GM18861 (cell line): Measurements from ENCODE around the gene PPFIBP1.

ENCODE experiments used
- ATAC-seq: cut with Tn5 transposase; IDR thresholded peaks from one replicate; pipeline ENCODE4 v1.9.1; 2021; ENCODE audit not compliant: unreplicated experiment

PPFIBP1 gene

DNA sequence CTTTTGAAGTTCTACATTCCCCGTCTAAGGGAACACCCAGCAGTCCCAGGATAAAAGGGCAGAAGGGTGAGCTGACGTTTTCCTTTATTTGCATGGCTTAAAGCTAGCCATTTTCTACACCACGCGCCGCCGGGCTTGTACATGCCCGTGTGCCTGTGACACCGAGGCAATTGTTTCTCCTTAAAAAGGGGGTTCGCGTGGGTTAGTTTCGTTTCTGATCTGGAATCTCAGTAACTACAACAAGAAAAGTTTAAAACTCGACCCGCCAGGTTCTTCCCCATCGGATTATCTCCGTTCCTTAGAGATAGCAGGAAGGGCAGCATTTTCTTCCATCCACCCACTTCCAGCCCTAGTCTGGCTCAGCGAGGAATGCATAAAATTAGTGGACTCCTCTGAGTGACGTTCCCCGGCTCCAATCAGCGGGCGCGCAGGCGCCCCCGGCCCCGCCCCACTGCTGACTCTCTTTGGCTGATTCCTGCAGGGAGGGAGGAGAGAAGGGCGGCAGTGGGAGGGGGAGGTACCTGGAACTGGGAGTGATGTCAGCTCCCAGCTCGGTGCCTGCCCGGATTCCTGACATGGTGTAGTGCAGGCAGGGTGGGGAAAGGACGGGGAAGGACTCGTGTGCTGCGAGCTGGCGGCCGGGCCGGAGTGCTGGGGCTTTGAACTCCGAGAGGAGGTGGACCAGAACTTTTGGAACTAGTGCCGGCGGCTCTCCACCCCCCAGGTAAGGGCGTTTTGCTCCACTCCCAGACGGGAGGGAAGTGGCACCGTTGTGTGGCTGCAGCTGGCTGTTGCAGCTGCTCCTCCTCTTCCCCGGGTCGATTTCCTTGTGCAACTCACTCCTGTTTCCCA lies at the start of gene PPFIBP1:
Gene PPFIBP1, plus strand, starts transcription at position 565 of the 852 bp plus-strand sequence. CDS start 109,191 bp downstream, outside the sequence.
- peak; percentile 86 for ATAC-seq

- no peak for ATAC-seq
Observed at GRCh38 chr12:27474344-27474743, 49.7 kb upstream of the PPFIBP1 start.

DNA sequence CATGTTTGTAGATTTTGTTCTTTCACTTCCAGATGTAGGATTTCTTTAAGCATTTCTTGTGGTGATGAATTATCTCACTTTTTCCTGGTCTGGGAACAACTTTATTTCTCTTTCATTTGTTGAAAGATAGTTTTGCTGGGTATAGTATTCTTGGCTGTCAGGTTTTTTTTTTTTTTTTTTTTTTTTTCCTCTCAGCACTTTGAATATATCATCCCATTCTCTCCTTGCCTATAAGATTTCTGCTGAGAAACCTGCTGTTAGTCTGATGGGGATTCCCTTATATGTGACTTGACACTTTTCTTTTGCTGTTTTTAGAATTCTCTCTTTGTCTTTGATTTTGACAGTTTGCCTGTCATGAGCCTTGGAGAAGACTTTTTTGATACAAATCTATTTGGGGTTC lies 47.0 kb upstream of the PPFIBP1 start:
- no peak for ATAC-seq

DNA sequence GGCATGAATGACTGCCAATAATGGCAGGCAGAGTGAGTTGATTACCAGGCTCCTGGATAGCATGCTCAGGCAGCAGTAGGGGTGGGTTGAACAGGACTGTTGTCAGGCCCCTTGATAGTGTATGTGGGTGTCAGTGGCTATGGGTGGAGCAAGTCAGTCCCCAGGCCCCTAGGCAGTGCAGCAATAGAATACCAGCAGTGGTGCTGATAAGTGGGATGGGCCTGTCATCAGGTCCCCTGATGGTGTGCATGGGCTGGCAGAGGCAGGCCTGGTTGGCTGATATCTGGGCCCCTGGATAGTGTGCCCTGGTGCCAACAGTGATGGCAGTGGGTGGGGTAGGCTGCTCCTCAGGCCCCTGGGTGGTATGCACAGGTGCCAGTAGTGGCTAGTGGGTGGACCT lies 45.1 kb upstream of the PPFIBP1 start:
- no peak for ATAC-seq

DNA sequence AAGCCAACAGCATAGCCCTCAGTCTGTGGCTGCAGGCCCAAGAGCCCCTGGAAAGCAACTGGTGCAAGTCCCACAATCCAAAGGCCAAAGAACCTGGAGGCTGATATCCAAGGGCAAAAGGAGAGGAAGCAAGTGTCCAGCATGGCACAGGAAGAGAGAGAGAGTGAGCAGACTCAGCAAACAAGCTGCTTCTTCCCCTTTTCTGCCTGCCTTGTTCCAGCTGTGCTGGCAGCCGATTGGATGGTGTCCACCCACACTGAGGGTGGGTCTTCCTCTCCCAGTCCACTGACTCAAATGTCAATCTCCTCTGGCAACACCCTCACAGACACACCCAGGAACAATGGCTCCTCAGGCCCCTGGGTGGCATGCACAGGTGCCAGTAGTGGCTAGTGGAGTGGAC lies 44.0 kb upstream of the PPFIBP1 start:
- ATAC-seq: no peak

DNA sequence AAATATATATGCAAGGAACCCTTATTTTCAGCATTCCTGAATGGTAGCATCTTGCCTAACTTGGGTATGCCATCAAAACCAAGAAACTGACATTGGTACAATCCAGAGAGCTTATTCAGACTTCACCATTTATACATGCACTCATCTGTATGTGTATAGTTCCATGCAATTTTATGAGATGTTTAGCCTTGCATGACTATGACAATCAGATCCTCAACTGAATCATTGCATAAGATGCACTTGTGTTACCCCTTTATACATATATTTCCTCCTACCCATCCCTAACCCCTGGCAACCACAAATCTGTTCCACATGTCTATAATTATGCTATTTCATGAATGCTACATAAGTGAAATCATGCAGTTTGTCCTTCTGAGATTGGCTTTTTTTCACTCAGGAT lies 37.0 kb upstream of the PPFIBP1 start:
- no peak for ATAC-seq

GRCh38 chr12:27488479-27488878 lies 35.5 kb upstream of the PPFIBP1 start:
- no peak for ATAC-seq

DNA sequence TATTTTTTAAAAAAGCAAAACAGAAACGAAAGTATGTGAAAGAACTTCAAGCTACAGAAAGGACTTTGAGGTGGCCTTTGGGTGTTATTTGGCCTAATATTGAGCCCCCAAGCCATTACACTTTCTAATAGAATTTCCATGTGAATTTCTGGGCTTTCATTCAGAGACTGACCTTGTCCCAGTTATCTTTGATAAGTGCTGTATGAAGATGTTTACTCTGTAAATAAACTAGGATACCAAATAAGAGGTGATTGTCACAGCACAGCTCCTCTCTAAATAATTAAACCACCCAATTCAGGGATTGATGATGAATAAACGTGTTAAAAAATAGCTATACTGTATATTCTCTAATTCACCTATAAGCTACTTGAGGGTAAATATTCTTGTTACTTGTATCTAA lies 32.8 kb upstream of the PPFIBP1 start:
- no peak for ATAC-seq

DNA sequence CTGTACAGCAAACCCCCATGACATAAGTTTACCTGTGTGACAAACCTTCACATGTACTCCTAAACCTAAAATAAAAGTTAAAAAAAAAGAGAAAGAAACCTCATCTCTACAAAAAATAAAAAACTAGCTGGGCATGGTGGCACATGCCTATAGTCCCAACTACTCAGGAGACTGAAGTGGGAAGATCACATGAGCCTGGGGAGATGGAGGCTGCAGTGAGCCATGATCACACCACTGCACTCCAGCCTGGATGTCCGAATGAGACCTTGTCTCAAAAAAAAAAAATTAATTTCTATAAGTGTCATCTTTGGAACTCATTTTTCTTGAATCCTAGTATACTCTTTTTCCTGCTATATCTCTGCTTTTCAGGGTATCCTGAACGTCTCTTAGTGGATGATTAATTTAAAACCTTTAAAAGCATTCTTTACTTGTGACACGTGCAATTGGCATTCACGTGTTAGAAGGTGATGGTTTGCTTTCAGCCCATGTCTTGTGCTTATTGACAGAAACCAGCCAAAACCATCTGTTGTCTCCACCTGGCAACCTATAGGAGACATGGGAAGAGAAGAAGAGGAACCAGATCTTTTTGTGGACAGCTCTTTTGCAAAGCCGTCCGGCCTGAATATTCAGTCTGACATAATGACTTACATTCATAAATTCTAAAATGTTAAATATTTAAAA lies 30.6 kb upstream of the PPFIBP1 start:
- ATAC-seq: no peak

DNA sequence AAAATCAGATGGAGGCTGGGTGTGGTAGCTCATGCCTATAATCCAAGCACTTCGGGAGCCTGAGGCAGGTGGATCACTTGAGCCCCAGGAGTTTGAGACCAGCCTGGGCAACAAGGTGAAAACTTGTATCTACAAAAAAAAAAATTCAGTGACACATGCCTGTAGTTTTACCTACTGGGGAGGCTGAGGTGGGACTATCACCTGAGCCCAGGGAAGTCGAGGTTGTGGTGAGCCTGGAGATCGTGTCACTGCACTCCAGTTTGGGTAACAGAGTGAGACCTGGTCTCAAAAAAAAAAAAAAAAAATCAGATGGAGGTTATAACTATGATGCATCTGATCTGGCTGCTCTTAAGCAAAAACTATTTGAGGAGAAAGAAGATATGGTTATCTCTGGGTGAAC lies 26.6 kb upstream of the PPFIBP1 start:
- no peak for ATAC-seq

DNA sequence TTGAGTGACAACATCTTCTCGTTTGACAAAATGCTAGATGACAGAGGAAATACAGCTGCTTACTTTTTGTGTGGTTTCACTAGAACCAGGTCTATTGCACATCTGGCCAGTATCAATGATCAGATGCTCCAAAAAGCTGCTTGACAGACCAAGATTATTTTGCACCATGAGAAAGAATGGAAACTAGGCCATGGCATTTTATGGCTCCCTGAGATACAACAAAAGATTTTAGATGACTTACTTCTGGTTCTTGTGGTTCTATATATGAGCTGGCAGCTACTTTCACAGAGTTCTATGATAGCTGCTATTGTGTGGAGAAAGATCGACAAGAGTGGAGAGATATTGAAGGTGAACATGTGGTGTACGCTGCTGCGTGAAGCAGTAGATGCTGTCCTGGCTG lies 25.9 kb upstream of the PPFIBP1 start:
- peak; percentile 76 for ATAC-seq

DNA sequence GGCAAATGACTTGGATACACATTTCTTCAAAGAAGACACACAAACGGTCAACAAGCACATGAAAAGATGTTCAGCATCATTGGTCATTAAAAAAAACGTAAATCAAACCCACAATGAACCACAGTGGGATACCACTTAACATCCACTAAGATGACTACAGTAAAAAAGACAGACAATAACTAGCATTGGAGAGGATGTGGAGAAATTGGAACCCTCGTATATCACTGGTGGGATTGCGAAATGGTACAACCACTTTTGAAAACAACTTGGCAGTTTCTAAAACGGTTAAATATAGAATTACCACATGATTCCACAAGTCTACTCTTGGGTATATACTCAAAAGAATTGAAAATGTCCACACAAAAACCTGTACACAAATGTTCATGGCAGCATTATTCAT lies 25.2 kb upstream of the PPFIBP1 start:
- ATAC-seq: no peak

GRCh38 chr12:27499377-27499776 lies 24.6 kb upstream of the PPFIBP1 start:
- ATAC-seq: no peak

DNA sequence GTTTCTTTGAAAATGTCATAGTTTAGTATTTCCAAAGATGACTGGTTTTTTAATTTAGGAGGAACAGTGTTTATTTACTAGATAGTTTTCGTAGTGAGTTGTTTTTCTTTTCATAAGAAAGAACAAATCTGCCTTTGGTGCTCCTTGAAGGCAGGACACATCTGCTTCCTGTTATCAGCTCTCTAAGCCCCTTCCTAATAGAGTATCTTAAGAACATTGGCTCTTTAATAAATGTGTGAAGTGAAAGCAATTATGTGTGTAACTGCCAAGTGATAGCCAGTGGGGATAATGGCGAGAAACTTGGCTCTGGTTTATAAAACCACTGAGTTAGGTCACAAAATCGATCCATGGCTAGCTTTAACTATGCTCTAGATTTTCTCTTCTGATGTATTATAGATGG lies 23.5 kb upstream of the PPFIBP1 start:
- no peak for ATAC-seq

DNA sequence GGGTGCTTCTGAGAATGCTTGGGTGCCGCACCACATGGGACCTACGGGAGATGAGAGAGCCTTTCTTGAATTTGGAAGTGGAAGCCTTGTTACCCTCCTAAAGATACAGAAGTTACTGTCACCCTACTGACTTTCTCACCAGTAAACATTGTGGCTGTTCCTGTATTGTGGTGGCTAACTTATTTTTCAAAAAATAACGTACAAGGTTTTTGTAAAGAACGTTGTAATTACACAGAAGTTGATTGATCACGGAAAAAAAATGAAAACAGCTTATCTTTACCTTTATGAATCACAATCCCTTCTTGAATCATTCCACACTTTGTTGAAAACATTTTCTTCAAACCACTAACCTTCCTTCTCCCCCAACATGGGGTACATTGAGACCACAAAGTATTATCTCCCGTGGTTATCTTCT lies 22.0 kb upstream of the PPFIBP1 start:
- no peak for ATAC-seq

GRCh38 chr12:27504507-27504906 lies 19.5 kb upstream of the PPFIBP1 start:
- ATAC-seq: no peak

DNA sequence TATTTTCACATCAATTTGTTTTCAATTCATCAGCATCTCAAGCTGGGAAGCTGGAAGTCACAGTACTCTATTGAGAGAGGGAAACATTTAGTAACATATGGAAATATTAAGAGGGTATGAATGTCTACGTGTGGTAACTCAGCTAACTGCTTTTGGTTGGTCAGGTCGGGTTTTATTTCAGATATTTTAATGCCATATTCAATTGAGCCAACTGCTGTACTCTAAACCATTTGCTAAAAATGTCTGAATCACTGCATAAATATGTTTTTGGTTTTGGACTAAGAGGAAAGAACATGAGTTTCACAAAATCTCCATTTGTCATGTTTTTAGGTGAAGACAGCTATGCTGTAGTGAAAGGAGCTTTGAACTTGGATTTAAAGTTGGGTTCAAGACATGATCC lies 18.9 kb upstream of the PPFIBP1 start:
- ATAC-seq: no peak

- no peak for ATAC-seq
Observed at GRCh38 chr12:27505761-27506160, 18.2 kb upstream of the PPFIBP1 start.

DNA sequence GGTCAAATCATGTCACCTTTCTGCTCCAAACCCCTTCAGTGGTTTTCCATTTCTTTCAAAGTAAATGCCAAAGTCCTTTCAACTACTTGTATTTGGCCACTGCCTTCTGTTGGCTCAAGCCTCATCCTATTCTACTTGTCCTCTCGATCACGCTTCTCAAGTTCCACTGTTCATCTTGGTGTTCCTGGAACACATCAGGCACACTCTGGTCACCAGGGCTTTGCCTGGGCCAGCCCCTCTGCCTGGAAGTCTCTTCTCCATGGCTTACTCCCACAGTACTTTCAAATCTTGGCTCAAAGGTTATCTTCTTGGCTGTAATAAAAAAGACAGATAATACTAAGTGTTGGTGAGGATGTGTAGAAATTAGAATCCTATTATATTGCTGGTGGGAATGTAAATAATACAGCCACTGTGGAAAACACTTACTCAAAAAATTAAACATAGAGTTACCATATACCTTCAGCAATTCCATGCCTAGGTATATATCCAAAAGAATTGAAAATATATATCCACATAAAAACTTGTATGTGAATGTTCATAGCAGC lies 17.3 kb upstream of the PPFIBP1 start:
- no peak for ATAC-seq

DNA sequence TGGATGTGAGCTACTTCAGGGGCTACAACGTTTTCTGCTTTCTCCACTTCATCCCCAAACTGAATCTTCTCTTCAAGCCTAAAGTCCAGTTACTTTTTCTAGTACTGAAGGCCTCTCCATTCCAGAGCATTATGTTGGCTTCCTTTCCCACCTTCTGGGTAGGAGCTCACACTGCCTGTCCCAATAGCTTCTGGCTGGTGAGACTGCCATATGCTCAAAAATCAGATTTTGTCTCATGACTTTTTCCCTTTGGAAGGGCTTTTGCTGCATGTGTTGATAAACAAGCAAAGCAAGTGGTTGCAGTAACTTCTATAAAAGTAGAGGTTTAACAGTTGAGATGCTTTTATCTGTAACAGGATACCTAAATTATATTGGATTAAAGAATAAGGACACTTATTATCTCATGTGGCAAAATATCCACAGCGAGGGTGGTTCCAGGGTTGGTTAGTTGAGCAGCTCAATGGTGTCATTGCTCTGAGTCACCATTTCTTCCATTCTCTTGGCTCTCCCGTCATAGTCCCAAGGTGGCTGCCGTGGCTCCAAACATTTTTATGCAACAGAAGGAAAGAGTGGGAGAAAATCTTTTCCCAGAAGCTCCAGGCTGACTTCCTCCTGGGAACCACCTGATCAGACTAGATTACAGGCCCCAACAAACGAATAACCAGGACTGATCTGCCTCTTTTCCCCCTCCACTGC lies 15.1 kb upstream of the PPFIBP1 start:
- no peak for ATAC-seq

DNA sequence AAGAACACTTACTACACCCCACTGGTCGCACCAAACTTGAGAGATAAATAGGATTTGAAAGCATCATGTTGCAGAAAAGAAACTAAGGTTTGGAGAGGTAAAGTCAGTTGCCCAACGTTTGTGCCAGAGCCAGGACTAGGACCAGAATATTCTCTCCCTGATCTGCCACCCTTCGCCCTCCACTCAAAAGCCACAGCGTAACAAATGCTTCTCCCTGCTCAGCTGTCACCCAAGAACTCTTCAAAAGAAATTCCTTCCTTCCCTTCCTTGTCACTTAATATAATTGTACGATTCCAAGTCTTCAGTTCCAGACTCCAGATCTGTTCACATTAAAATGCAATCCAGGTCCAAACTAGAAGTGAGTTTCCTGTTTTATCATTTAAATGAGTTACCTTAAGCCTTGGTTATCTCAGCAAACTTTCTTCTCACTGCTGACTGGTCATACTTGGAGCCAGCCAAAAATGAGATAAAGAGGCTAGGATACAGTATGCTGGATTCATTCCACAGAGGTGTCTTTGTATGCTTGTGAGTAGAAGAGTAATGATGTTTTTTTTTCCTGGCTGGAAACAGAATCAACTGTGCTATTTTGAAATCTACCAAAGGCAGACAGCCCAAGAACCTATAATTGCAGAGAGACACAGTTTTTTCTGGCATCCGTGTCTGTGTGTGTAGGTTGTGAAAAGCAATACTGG lies 12.8 kb upstream of the PPFIBP1 start:
- ATAC-seq: no peak
